Endodermal cell (in vitro differentiated cells): ENCODE measurements around the gene GUCY2C. TPM values are rescaled to one million over a fixed set of nuclear protein-coding genes. Genes with fewer than 3 reads are reported as not detected.
A peak's percentile ranks its signal among the peaks of the same experiment; 100 is the strongest.

Source experiments
- DNase-seq: peaks from one replicate; pipeline ENCODE4 v3.0.0-alpha.2; 2017
- H3K27ac ChIP-seq: 2 replicates; pipeline ENCODE4 v1.5.1; 2013; ENCODE audit warnings: mild to moderate bottlenecking, low read depth, low read length, moderate library complexity
- H3K27me3 ChIP-seq: 2 replicates; pipeline ENCODE4 v1.6.1; 2013; ENCODE audit warnings: mild to moderate bottlenecking, low read length, moderate library complexity; ENCODE audit not compliant: insufficient read depth, control insufficient read depth, poor library complexity, severe bottlenecking
- H3K36me3 ChIP-seq: 2 replicates; pipeline ENCODE4 v1.7.0; 2013; ENCODE audit warnings: mild to moderate bottlenecking, low read length, moderate library complexity; ENCODE audit not compliant: control insufficient read depth, insufficient read depth
- H3K4me1 ChIP-seq: one replicate; pipeline ENCODE4 v1.7.0; 2013; ENCODE audit warnings: low read length; ENCODE audit not compliant: control insufficient read depth, insufficient read depth
- H3K4me3 ChIP-seq: 2 replicates; pipeline ENCODE4 v1.5.1; 2013; ENCODE audit warnings: mild to moderate bottlenecking, low read length, moderate library complexity
- H3K9ac ChIP-seq: 2 replicates; pipeline ENCODE4 v1.6.1; 2013; ENCODE audit warnings: mild to moderate bottlenecking, low read length, moderate library complexity; ENCODE audit not compliant: poor library complexity, severe bottlenecking; ENCODE audit errors: extremely low read depth
- H3K9me3 ChIP-seq: 2 replicates; pipeline ENCODE4 v1.6.1; 2013; ENCODE audit warnings: mild to moderate bottlenecking, low read length, moderate library complexity; ENCODE audit not compliant: control insufficient read depth
- H3K27ac Mint-ChIP-seq: 2 replicates; pipeline ENCODE4 v1.8.0; 2020; ENCODE audit warnings: mixed read lengths
- H3K27me3 Mint-ChIP-seq: 2 replicates; pipeline ENCODE4 v1.8.0; 2021; ENCODE audit warnings: mild to moderate bottlenecking, mixed read lengths; ENCODE audit not compliant: insufficient read depth
- H3K36me3 Mint-ChIP-seq: 2 replicates; pipeline ENCODE4 v1.8.0; 2020; ENCODE audit warnings: low read depth, mixed read lengths
- H3K4me1 Mint-ChIP-seq: 2 replicates; pipeline ENCODE4 v1.8.0; 2020; ENCODE audit warnings: mixed read lengths
- H3K4me3 Mint-ChIP-seq: 2 replicates; pipeline ENCODE4 v1.8.0; 2020; ENCODE audit warnings: mild to moderate bottlenecking, moderate library complexity, mixed read lengths
- H3K9me3 Mint-ChIP-seq: 2 replicates; pipeline ENCODE4 v1.8.0; 2020; ENCODE audit warnings: mild to moderate bottlenecking, mixed read lengths
- CTCF ChIP-seq: fragments of 200-600 bp; sonication (generic); conservative IDR thresholded peaks from 2 replicates; pipeline ENCODE4 v1.5.0; 2021; ENCODE audit warnings: antibody characterized with exemption, mild to moderate bottlenecking
- WGBS, 2 experiments: methylation state at CpG; one replicate each; pipeline versions ENCODE4 v1.1.5 to v1.1.7; 2013; ENCODE audit warnings: missing lambda C conversion rate in 2 of 2, mixed read lengths in 1 of 2; ENCODE audit not compliant: insufficient coverage in 1 of 2, insufficient read length in 1 of 2; 5-methylcytosine and 5-hydroxymethylcytosine counted together
- total RNA-seq, 2 donors: library from RNA; stranded (reverse); fragmentation: NEBNext Ultra II Directional in 1 of 2; extraction: Animal tissue kit (Norgen Biotek cat#: 25700) in 1 of 2; gene quantifications; 2 replicates in 1 of 2; 3 replicates in 1 of 2; pipeline ENCODE4 v1.2.1, GENCODE V29; 2021

Gene GUCY2C
- total RNA-seq, 2 donors from 2014 or later: 1.4 to 2.4 TPM

DNA sequence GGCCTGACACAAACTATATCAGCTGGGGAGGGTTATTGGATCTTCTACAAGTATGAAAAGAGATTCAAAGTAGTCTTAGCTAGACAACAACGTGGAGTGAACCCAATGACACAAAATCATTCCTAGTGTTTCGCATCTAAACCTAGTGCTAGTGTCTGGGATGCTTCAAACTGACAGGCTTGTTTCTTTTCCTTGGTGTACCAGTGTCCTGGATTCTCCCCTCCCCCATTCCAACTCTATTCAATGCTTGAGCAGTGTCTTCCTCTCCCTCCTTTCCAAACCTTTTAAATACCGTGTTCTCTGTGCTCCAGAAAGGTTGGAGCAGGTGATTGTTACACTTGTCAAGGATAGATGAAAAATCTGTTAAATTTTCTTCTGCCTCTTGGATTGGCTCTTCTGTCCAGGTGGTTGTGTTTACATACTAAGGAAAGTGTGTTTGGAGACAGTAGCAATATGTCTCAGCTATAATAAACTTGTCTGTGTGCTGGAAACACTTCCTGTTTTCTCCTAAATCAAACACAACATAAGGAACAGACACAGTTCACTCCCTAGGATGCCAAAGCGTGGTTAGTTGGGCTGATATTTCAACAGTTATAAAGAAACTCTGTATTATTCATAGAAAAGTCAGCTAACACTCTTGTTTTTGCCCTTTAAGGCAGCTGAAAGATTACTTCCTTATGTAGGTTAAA lies 14.4 kb upstream of the GUCY2C start:
- H3K36me3 Mint-ChIP-seq: peaks cover 25% of the 10 kb centered on the region
- peaks cover 8% of the 10 kb centered on the region for H3K9me3 Mint-ChIP-seq
- peak overlapping the region; percentile 1 for H3K4me3 ChIP-seq
- peaks cover 6% of the 10 kb centered on the region for H3K4me1 ChIP-seq
- peak overlapping the region; percentile 28 for H3K9ac ChIP-seq
- no peaks in the 10 kb centered on the region for H3K36me3 ChIP-seq
- peak overlapping the region; percentile 78 for H3K4me3 Mint-ChIP-seq
- no peak for TF ChIP-seq CTCF
- no peaks in the 10 kb centered on the region for H3K27me3 Mint-ChIP-seq
- 25 to 27% methylated on average over 2 to 4 of the region's 4 CpGs for WGBS, 2 experiments
- no peaks in the 10 kb centered on the region for H3K27me3 ChIP-seq
- H3K4me1 Mint-ChIP-seq: peaks cover 60% of the 10 kb centered on the region
- no peaks in the 10 kb centered on the region for H3K9me3 ChIP-seq
- H3K27ac ChIP-seq: no peak overlapping the region
- DNase-seq: peak; percentile 70
- peak overlapping the region; percentile 77 for H3K27ac Mint-ChIP-seq

DNA sequence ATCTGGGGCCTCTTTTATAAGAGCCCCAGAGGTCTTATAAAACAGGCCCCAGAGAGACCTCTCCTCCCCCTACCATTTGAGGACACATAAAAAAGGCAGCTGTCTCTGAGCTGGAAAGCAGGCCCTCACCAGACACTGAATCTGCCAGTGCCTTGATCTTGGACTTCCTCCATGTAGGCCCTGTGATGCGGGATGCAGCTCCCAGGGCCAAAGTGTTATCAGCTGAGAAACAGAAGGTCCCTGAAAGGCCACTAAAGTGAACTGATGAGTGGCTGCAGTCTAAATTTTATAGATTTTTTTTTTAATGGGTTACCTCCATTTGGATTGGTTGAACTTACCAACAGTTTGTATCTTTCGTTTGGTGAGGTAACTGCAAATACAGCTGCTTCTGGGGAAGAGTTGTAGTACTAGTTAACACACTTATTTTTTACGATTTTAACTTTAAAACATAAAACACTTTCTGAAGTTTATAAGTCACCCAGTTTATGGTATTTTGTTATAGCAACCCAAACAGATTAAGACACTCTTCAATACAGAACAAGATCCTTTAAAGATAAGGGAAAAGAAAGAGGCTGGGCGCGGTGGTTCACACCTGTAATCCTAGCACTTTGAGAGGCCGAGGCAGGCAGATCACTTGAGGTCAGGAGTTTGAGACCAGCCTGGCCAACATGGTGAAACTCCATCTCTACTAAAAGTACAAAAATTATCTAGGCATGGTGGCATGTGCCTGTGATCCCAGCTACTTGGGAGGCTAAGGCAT lies 5.6 kb upstream of the GUCY2C start:
- H3K4me3 Mint-ChIP-seq: no peak overlapping the region

GRCh38 chr12:14700935-14701334 lies 4.5 kb upstream of the GUCY2C start:
- Histone ChIP-seq H3K9ac (no peak overlapping the region), H3K4me3 (no peak overlapping the region), H3K4me1 (no peaks in the 10 kb centered on the region), H3K9me3 (no peaks in the 10 kb centered on the region), H3K36me3 (no peaks in the 10 kb centered on the region), H3K27me3 (no peaks in the 10 kb centered on the region), H3K27ac (no peak overlapping the region)
- no peaks in the 10 kb centered on the region for H3K27me3 Mint-ChIP-seq
- WGBS, 2 experiments: 94% methylated on average over 4 of the region's 4 CpGs; no CpG with 5 or more reads in 1 of the 2 experiments
- H3K9me3 Mint-ChIP-seq: peaks cover 8% of the 10 kb centered on the region
- TF ChIP-seq CTCF: no peak
- peaks cover 68% of the 10 kb centered on the region for H3K36me3 Mint-ChIP-seq
- no peak for DNase-seq
- H3K4me3 Mint-ChIP-seq: no peak overlapping the region
- peaks cover 13% of the 10 kb centered on the region for H3K4me1 Mint-ChIP-seq
- no peak overlapping the region for H3K27ac Mint-ChIP-seq

More for the DNA sequence above, 5.6 kb upstream of the GUCY2C start:
- Mint-ChIP-seq H3K9me3 (peaks cover 8% of the 10 kb centered on the region), H3K36me3 (peaks cover 70% of the 10 kb centered on the region), H3K4me1 (peaks cover 24% of the 10 kb centered on the region), H3K27me3 (no peaks in the 10 kb centered on the region), H3K27ac (no peak overlapping the region)
- Histone ChIP-seq H3K9me3 (no peaks in the 10 kb centered on the region), H3K4me3 (no peak overlapping the region), H3K9ac (no peak overlapping the region), H3K36me3 (no peaks in the 10 kb centered on the region), H3K27ac (no peak overlapping the region), H3K4me1 (no peaks in the 10 kb centered on the region), H3K27me3 (no peaks in the 10 kb centered on the region)
- no peak for DNase-seq
- TF ChIP-seq CTCF: no peak
- 95 to 100% methylated on average over 2 to 5 of the region's 6 CpGs for WGBS, 2 experiments
